GM18951 (cell line): ENCODE measurements around the gene SLC7A5.

Experiments
- POLR2A ChIP-seq: IDR thresholded peaks from 4 replicates; pipeline ENCODE4 v1.6.1; 2011; ENCODE audit warnings: mild to moderate bottlenecking; ENCODE audit not compliant: insufficient read length, insufficient read depth; ENCODE audit errors: extremely low read depth
- in situ Hi-C: fragments of 300-500 bp; cut with MboI; formaldehyde crosslinking; loops from one replicate; pipeline ENCODE4 v1.12.0; 2022; ENCODE audit warnings: low sequenced_read_pairs, mixed read lengths, inconsistent platforms; ENCODE audit not compliant: unreplicated experiment

Gene SLC7A5

GRCh38 chr16:87839542-87840270, 29.6 kb downstream of the SLC7A5 start:
- in situ Hi-C loops: no loop called here
- no peak for TF ChIP-seq POLR2A

GRCh38 chr16:87838643-87839541, 30.4 kb downstream of the SLC7A5 start:
- in situ Hi-C loops: no loop called here
- TF ChIP-seq POLR2A: no peak

DNA sequence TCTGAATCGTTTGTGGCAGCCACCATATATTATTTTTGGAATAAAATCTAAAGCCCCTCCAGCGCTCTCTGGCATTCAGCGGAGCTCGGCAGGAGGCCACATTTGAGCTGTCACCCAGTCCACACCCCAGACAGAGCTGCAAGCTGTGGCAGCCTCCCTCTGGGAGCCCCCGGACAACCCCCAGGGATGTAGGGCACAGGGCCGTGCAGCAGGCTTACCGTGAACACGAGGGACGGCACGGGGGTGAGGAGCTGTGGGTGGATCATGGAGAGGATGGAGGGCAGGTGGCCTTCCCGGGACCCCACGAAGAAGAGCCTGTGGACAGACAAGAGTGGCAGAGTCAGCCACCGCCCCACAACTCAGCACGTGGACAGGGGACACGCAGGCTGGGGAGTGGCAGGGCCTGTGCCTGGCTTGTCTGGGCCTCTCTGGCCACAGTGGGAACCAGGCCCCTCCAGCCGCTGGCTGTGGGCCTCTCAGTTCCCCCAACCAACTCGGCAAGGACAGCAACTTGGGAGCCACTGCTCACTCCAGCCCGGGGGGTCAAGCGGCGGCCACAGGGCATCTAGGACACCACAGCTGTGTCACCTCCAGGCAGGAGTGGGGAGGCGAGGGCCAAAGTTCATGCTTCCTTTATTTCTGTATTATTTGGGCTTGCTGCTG, 31.5 kb downstream of the SLC7A5 start:
- in situ Hi-C loops: no loop called here
- no peak for TF ChIP-seq POLR2A

- no peak for TF ChIP-seq POLR2A
Observed at GRCh38 chr16:87836844-87837581, 32.3 kb downstream of the SLC7A5 start.

DNA sequence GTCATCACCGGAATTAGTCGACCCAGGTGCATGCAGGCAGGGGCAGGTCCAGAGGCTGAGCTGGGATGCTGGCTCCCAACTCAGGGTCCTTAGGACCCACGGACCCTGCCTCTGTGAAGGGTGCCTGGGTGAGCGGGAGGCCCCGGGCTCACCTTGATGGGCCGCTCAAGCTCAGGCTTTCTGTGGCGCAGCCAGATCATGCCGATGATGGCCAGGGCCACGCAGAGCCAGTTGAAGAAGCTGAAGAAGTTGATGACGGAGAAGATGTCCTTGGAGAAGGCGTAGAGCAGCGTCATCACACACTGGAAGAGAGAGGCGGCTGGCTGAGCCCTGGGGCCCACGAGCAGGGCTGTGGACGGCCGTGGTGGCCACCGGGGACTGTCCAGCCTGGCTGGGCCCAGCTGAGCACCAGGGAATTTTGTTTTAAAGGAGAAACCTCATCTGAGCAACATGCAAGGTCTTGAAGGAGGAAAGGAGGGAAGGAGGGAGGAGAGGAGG, 32.9 kb downstream of the SLC7A5 start:
- in situ Hi-C loops: no loop called here
- TF ChIP-seq POLR2A: no peak

More at GRCh38 chr16:87836844-87837581, 32.3 kb downstream of the SLC7A5 start:
- in situ Hi-C loops: no loop called here

DNA sequence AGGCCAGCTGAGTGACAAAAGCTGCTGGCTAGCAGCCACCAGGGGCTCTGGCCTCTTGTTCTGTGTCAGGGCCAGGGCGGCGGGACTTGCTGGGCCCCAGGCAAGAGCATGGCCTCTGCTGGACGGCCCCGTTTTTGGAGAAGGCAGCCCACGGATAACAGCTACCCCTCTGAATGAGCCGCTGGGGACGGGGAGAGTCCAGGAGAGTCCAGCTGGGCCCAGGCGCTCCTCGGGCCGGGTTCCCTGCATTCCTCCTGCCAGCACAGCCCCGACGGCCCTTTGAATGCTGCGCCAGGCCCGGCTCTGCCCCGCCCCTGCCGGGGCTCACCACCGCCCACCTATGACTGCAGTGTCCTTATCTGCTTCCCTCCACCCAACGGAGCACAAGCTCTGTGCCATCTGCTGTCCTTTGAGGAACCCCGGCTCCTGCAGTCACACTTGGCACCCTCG, 33.4 kb downstream of the SLC7A5 start:
- TF ChIP-seq POLR2A: no peak
- in situ Hi-C loops: no loop called here

DNA sequence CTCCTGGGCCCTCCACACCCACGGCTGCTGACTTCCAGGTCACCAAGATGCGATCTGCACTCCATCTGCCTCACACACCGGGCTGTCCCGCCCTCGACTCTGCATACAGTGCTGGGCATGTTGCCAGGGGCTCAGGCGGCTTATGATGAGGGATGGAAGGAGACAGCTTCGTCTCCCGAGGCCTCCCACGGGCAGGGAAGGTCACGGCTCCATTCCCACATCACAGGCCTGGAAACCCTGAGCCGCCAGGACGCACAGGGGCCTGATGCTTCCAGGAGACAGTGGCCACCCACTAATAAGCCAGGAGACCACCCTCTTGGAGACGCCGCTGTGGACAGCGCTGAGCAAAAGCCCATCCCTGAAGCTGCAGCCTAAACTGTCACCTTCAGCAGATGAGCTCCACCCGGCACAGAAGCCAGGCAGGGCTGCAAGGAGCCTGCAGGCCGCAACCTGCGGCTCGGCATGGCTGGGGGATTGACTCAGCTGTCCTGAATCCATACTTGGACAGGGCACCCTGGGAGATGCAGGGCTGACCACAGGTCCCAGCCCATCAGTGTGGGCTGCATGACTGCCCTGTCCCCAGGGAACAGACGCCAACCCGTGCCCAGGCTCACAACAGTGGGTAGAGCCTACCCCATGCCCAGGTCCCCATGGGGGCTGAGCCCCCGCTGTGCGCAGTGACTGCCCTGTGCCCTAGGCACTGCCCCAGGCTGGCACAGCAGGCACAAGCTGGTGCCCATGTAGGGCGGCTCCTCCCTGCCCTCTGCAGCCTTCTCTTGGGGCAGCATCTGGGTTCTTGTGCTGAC, 34.4 kb downstream of the SLC7A5 start:
- no peak for TF ChIP-seq POLR2A
- in situ Hi-C loops: no loop called here

DNA sequence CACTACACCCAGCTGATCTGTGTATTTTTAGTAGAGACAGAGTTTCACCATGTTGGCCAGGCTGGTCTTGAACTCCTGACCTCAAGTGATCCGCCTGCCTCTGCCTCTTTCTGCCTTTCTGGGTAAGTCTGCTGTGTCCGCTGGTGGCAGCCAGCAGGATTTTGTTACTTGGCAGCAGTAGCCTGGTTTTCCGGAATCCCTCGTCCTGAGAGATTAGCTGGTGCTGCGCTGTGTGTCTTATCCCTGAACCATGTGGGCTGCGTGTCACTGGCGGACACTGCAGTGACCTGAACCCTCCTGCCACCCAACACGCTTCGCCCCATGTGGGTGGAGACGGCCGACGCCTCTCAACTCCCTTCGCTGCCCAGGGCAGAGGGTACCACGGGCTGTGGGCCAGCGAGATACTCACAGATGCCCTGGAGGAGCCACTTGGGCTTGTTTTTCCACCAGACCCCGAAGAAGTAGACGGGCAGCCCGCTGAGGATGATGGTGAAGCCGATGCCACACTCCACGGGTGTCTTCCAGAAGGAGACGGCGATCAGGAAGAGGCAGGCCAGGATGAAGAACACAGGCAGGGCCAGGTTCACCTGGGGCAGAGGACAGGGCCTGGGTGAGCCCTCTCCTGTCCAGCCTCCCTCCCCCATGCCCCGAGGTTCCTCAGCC, 35.2 kb downstream of the SLC7A5 start:
- no peak for TF ChIP-seq POLR2A
- in situ Hi-C loops: no loop called here

- no peak for TF ChIP-seq POLR2A
- in situ Hi-C loops: no loop called here
Observed at GRCh38 chr16:87833548-87833947, 35.8 kb downstream of the SLC7A5 start.

- in situ Hi-C loops: no loop called here
- no peak for TF ChIP-seq POLR2A
Observed at GRCh38 chr16:87832741-87833502, 36.4 kb downstream of the SLC7A5 start.

DNA sequence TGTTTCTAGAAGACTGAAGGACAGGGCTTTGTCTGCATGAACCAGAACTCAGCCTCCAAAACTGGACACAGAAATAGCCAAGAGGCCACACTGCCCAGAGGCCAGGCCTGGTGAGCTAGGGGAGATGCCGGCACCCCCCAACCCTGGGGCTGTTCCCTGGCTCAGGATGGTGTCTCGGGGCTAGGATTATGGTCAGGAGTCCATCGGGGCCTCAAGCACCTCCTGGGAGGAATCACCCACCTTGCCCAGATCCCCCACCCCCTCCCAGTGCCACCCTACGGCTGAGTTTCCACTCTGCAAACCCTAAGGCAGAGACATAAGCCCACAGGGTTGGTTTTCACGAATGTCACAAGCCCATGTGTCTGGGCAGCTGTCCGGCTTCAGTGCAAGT, 37.2 kb downstream of the SLC7A5 start:
- in situ Hi-C loops: no loop called here
- TF ChIP-seq POLR2A: no peak
